Right renal cortex interstitium (tissue), 3 donors: Measurements from ENCODE around the gene NEURL4. TPM values are rescaled to one million over a fixed set of nuclear protein-coding genes. Genes with fewer than 3 reads are reported as not detected.

Experiments used
- DNase-seq, 3 donors: peaks; one replicate each; pipeline ENCODE4 v3.0.0-alpha.2; 2013; ENCODE audit warnings: low read depth in 3 of 3, low spot score in 2 of 3
- polyA plus RNA-seq, 3 donors: library from polyadenylated mRNA; unstranded; fragments of 120-200 nt; gene quantifications; one replicate each; pipeline ENCODE4 v1.2.1, GENCODE V29; 2013; ENCODE audit not compliant: insufficient read length in 3 of 3

Gene NEURL4
- polyA plus RNA-seq, 3 donors = 23.4 to 27.7 (median 24.7) TPM

- DNase-seq = peak; percentile 99 to 100 (median 99)
These were observed 22.0 kb downstream of the NEURL4 start, which contains the start of gene EIF5A for GRCh38 chr17:7306911-7307685. EIF5A (plus strand) TSS chr17:7307628; CDS start chr17:7309636, 2,008 bp downstream.

- DNase-seq = no peak
These were observed 25.0 kb downstream of the NEURL4 start for GRCh38 chr17:7304179-7304578.

GRCh38 chr17:7296189-7296861 is 32.8 kb downstream of the NEURL4 start:
- DNase-seq = no peak

- DNase-seq = no peak
These were observed 33.6 kb downstream of the NEURL4 start for GRCh38 chr17:7295230-7296180.

GRCh38 chr17:7294614-7295153 is 34.5 kb downstream of the NEURL4 start, which contains the start of gene YBX2:
YBX2 (minus strand) TSS chr17:7294639; CDS start chr17:7294500, 139 bp downstream.
- no peak for DNase-seq

- DNase-seq = no peak
These were observed 35.1 kb downstream of the NEURL4 start for GRCh38 chr17:7293816-7294613.

GRCh38 chr17:7293159-7293558 is 36.0 kb downstream of the NEURL4 start:
- DNase-seq = no peak

GRCh38 chr17:7292729-7293128 is 36.4 kb downstream of the NEURL4 start:
- DNase-seq = no peak

- no peak for DNase-seq
These were observed 36.9 kb downstream of the NEURL4 start for GRCh38 chr17:7292194-7292593.

GRCh38 chr17:7290685-7291084 is 38.5 kb downstream of the NEURL4 start:
- DNase-seq = no peak

GRCh38 chr17:7290166-7290565 is 39.0 kb downstream of the NEURL4 start:
- DNase-seq = no peak

GRCh38 chr17:7289256-7290032 is 39.7 kb downstream of the NEURL4 start:
- no peak for DNase-seq

- no peak for DNase-seq
These were observed 43.5 kb downstream of the NEURL4 start for GRCh38 chr17:7285679-7286078.

GRCh38 chr17:7284911-7285310 is 44.2 kb downstream of the NEURL4 start:
- no peak for DNase-seq

GRCh38 chr17:7283471-7284216 is 45.5 kb downstream of the NEURL4 start:
- no peak for DNase-seq

- no peak for DNase-seq
These were observed 46.3 kb downstream of the NEURL4 start for GRCh38 chr17:7282752-7283321.

- DNase-seq = no peak
These were observed 47.0 kb downstream of the NEURL4 start for GRCh38 chr17:7281953-7282751.
